GM19328 (cell line): ENCODE measurements around the gene CRBN.

Experiments used
- ATAC-seq: cut with Tn5 transposase; IDR thresholded peaks from one replicate; pipeline ENCODE4 v1.9.1; 2021; ENCODE audit warnings: mild to moderate bottlenecking, moderate library complexity; ENCODE audit not compliant: unreplicated experiment

Gene CRBN

DNA sequence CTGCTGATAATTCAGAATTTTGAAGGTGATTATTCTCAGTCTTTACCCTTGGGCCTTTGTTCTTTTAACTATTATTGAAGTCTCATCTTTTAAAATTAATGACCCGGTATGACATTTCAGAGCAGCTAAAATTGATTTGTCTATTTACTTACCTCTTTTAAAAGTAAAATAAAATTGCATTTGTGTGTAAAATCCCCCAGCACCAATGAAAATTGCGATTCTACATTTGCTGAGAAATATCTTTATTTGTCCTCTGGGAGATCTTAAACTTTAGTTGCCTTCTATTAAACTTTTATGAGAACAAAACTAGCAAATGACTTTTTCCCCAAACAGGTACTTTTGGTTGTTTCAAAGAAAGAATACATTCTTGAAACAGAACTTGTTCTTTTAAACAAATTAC, 61.8 kb downstream of the CRBN start:
- no peak for ATAC-seq

DNA sequence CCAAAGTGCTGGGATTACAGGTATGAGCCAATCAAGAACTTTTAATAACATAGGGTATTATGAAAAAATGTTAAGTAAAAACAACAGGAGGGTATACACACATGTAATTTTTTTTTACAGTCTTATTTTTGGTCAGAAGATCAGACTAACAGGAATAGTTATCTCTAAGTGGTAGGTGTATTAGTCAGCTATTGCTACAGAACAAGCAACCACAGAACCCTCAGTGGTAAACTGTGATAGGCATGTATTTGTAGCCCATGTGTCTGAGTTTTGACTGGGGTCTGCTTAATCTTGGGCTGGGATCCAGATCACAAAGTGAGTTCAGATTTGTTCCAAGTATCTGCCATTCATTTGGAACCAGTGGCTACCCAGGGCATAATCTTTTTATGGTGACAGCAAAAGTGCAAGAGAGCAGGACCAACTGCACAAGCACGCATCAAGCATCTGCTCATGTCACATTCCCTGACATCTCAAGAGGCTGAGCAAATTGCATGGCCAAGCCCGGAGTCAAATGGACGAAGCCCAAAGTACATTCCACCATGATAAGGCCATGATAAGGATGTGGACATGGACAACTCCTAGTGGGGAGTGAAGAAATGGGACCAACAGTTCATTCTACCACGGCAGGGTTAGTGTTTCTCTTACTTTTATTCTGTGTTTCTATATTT, 66.3 kb downstream of the CRBN start:
- ATAC-seq = no peak

DNA sequence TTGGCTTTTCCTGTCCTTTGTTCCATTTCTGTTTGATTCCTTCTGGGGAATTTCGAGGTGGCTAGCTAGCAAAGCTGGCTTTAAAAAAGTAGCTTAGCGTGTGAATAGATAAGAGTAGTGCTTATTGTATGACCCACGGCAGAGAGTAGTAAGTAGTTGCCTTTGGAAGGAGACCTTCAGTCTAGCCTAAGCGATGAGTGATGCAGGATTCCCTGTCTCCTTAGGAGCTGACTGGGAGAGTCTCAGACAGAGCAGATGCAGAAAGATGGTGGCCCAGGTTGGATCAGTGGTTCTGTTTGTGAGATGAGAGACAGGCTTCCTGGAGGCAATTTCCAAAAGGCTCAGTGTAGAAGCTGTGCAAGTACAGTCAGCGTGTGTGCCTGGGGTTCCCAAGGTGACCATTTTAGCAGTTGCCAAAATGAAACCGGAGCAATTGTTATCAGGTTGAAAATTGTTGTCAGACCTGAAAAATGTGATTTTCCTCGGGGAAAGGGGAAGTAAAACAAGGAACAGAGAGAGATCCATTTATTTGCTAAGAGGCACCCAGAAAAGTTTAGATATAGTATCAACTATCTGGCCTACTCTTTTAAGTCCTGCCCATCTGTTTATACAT, 68.6 kb downstream of the CRBN start:
- no peak for ATAC-seq

DNA sequence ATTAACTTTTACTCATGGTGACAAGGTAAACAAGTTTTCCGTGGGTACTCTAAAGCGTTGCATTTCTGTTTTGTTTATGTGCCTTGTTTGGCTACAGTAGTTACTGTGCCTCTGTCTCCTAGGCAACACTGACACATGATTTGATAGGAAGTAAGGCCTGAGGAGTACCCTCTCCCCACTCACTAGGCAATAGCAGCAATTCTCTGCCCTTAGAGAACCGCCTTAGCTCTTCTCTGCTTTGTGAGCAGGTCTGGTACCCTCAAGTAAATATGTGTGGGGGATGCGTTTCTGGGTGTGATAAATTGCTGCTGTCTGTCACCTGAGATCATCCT, 69.2 kb downstream of the CRBN start, which contains the start of gene IL5RA:
TSS of gene IL5RA (minus strand) at position 76 of the 332 bp plus-strand sequence. CDS start 5,390 bp downstream, outside the sequence.
- ATAC-seq = no peak

DNA sequence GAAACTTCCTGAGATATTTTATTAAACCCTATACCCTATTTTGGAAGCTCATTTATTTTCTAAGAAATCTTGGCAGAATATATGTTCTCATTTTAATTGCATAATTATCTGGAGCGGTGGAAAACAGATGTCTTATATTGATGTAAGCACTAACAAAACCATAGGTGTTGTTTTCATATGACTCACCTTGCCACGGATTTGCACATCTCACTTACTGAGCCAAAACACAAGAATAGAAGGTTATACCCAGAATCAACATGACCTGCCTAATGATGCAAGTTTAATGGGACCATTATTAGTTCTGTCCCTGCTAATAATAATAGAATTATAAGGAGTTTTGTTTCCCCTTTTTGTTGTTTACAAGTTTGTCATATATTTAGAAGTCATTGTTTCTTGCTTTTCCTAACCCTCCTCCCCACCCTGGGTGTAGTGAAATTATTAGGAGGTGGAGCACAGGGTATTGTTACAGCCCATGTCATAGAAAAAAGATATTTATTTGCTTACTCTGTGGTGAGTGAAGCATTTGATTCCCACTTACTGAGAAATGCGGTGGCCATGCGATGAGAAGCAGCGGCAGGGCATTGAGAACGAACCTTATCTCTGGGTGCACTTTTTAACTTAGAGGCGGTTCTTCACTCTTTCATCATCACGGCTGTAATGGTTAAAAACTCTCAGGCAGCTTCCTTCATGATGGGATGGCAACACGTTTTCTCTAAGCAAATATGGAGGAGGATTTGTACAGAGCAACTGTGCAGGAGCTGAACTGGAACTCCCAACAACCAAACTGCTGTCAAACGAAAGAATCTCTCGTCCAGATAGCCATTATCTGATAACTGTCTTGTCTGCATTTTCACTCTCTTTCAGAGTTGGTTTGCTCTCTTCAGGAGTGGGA, 69.8 kb downstream of the CRBN start:
- ATAC-seq = no peak

DNA sequence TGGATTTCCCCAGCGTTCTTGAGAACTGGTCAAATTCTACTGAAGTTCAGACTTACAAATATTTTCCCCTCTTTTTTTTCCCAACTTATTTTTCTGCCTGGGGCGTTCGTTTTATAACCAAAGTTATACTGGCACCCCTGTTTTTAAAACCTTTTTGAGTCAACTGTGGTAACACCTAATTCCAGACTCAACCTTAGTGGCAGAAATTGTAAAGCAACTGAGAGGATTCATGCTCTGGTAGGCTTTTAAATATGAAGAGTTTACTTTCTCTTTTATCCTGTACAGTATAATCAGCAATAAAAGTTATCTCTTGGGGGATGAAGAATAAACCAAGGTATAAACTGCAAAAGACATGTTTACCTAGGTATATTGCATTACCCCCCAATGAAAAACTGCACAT, 71.6 kb downstream of the CRBN start:
- ATAC-seq = no peak

DNA sequence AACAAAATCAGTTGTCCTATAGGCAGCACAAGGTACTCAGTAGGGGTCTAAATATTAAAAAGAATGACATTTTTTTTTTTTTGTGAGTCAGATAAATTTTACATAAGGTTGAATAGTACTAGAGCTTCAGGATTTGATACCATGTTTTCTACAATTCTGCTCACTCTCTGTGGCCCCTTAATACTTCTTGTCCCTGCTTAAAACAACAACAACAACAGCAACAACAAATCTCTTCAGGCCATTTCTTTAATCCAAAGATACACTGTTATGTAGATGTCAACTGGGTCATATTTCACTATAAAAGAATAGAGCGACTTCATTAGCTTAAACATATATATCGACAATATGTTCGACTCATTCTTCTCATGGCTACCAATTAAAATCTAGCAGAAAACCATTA, 72.3 kb downstream of the CRBN start:
- no peak for ATAC-seq

DNA sequence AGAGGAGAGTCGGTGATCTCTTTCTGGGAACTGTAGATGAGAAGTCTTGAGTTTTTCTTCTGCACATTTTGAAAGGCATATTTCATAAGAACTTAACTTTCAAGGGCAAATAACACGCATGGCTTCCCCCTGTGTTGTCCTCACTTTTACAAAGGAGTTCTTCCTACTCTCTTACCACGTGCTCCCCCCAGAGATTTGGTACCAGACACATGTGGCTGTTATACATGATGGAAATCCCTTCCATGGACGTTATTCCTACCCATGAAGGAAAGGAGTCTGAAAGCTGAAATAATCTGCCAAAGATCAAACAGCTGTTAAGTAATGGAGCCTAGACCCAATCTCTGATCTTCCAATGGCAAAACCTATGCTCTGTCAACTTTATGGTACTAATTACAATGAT, 73.7 kb downstream of the CRBN start:
- ATAC-seq = no peak

DNA sequence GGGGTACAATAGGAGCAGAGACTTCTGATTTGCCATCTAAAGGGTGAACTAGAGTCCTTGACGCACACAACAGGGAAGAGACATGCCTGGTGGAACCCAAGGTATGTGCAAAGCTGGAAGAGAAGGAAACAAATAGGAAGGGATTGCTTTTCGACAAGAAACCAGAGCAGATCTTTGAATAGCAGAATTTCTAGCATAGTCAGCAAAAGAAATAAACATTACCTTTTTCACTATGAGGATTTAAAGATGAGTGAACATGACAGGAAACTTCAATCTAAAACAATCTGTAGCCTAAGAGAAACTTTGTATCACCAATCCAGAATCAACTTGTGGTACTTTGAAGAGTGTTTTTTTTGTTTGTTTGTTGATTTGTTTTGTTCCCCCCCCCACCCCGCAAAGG, 74.2 kb downstream of the CRBN start:
- ATAC-seq = no peak

DNA sequence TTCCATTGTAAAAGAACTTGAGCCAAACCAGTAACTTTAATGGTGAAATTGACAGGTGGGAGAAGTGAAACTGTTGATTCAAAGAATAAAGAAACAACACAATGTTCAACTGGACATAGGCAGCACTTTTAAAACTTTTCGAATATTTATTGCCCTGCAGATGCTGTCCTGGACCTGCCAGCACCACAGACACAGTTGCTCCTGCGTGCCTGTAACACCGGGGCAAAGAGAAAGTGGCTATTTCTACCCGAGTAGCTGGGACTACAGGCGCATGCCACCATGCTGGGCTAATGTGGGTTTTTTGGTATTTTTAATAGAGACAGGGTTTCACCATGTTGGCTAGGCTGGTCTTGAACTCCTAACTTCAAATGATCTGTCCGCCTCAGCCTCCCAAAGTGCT, 76.7 kb downstream of the CRBN start:
- no peak for ATAC-seq

DNA sequence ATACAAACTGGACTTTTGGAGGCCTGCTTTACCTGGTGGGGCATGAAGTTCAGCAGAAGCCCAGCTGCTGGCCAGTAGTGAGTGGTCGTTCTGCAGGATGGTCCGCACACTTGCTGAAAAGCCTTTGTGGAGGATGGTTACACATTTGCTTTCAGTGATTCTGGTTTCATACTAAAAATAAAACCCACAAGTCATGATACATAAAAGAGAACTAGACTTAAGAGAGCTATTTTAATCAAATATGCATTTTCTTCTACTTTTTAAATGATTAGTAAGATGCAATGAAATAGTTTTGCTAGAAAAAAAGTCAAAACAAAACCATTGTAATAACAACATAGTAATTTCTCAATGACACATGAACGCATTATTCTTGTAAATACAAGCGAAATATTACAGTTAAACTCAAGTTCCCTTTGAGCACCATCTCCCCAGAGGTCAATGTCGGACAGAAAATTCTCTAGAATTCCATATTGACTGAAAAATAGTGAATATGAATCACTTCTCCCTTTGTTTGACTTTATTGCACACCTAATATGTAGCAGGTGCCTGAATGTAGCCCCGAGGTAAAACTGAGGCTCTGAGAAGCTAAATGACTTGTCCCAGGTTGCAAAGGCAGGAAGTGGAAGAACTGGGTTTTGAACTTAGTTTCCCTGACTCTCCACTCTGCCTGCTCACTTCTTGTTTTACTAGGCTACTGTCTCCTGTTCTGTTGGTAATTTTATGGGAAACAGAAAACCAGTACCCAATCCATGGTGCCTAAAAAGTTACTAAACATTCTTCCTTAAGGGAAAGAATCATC, 77.6 kb downstream of the CRBN start:
- no peak for ATAC-seq
